OCI-LY1 (cell line): ENCODE results near the gene PCDHGA1.

Experiments used
- H2AFZ ChIP-seq: fragments of 200-600 bp; sonication (generic), shearing (Covaris generic); 2 replicates; pipeline ENCODE4 v1.6.0; 2014; ENCODE audit warnings: antibody characterized with exemption, mild to moderate bottlenecking, low read length
- H3F3A ChIP-seq: fragments of 200-600 bp; sonication (generic), shearing (Covaris generic); 2 replicates; pipeline ENCODE4 v1.6.0; 2014; ENCODE audit warnings: mild to moderate bottlenecking, antibody characterized with exemption, low read length, moderate library complexity; ENCODE audit not compliant: insufficient read depth
- H3K27ac ChIP-seq: fragments of 200-600 bp; sonication (generic); 2 replicates; pipeline ENCODE4 v1.5.1; 2014; ENCODE audit warnings: low read length, mixed run types, mild to moderate bottlenecking, low read depth; ENCODE audit not compliant: poor library complexity, severe bottlenecking
- H3K27me3 ChIP-seq: fragments of 200-600 bp; sonication (generic); 2 replicates; pipeline ENCODE4 v1.6.0; 2014; ENCODE audit warnings: antibody characterized with exemption, mild to moderate bottlenecking, low read length, moderate library complexity; ENCODE audit not compliant: insufficient read depth
- H3K36me3 ChIP-seq: fragments of 200-600 bp; sonication (generic); 2 replicates; pipeline ENCODE4 v1.6.1; 2014; ENCODE audit warnings: mild to moderate bottlenecking, antibody characterized with exemption, low read length, moderate library complexity, mixed read lengths; ENCODE audit not compliant: insufficient read depth
- H3K4me1 ChIP-seq: fragments of 200-600 bp; sonication (generic); 2 replicates; pipeline ENCODE4 v1.5.1; 2014; ENCODE audit warnings: mild to moderate bottlenecking, low read length, moderate library complexity; ENCODE audit not compliant: insufficient read depth, severe bottlenecking
- H3K4me2 ChIP-seq: fragments of 200-600 bp; sonication (generic), shearing (Covaris generic); 2 replicates; pipeline ENCODE4 v1.6.1; 2014; ENCODE audit warnings: low read length
- H3K4me3 ChIP-seq: fragments of 200-600 bp; sonication (generic); 2 replicates; pipeline ENCODE4 v1.5.1; 2014; ENCODE audit warnings: low read length, low read depth, mild to moderate bottlenecking, mixed read lengths; ENCODE audit not compliant: poor library complexity, severe bottlenecking
- H3K79me2 ChIP-seq: fragments of 200-600 bp; shearing (Covaris generic); 2 replicates; pipeline ENCODE4 v1.6.1; 2016; ENCODE audit warnings: mixed run types, low read length, mixed read lengths; ENCODE audit not compliant: insufficient read depth
- H3K9ac ChIP-seq: fragments of 200-600 bp; sonication (generic), shearing (Covaris generic); 2 replicates; pipeline ENCODE4 v1.6.1; 2014; ENCODE audit warnings: mild to moderate bottlenecking, low read length, mixed read lengths
- H3K9me2 ChIP-seq: fragments of 200-600 bp; sonication (generic), shearing (Covaris generic); 2 replicates; pipeline ENCODE4 v1.6.1; 2014; ENCODE audit warnings: low read depth, mild to moderate bottlenecking, low read length, mixed read lengths
- H3K9me3 ChIP-seq: fragments of 200-600 bp; shearing (Covaris generic); 2 replicates; pipeline ENCODE4 v1.6.1; 2014; ENCODE audit warnings: low read length, mixed read lengths
- H4K20me1 ChIP-seq: fragments of 200-600 bp; sonication (generic), shearing (Covaris generic); 2 replicates; pipeline ENCODE4 v1.6.0; 2016; ENCODE audit warnings: mild to moderate bottlenecking, low read length; ENCODE audit not compliant: insufficient read depth
- EZH2 ChIP-seq: fragments of 200-600 bp; sonication (generic), shearing (Covaris generic); IDR thresholded peaks from 2 replicates; pipeline ENCODE4 v1.8.0; 2017; ENCODE audit warnings: borderline replicate concordance, mixed run types, mild to moderate bottlenecking, antibody characterized with exemption, low read length, moderate library complexity, mixed read lengths
- TF ChIP-seq, protein P1 (sequence below): fragments of 200-600 bp; sonication (generic), shearing (Covaris generic); IDR thresholded peaks from 2 replicates; pipeline ENCODE4 v1.5.1; 2017; ENCODE audit warnings: mild to moderate bottlenecking, antibody characterized with exemption, low read length, moderate library complexity, mixed read lengths

Gene PCDHGA1

DNA sequence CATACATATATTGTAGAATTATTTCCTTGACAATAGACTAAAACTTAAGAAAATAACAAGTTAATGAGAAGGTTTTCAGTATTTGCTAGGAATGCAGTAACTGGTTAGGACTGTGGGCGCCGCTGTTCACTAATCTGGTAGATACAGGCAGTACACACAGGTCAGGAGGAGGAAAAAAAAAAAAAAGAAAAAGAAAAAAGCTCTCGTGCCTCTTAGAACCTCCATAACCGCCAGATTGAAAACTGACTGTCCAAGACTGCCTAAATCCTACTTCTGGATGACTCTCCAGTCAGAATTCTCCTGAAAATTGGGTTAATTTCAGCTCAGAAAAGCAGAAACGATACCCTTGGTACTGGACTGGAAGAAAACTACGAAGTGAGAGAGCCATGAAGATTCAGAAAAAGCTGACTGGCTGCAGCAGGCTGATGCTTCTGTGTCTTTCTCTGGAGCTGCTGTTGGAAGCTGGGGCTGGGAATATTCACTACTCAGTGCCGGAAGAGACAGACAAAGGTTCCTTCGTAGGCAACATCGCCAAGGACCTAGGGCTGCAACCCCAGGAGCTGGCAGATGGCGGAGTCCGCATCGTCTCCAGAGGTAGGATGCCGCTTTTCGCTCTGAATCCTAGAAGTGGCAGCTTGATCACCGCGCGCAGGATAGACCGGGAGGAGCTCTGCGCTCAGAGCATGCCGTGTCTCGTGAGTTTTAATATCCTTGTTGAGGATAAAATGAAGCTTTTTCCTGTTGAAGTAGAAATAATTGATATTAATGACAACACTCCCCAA is at the start of gene PCDHGA1:
Gene PCDHGA1 (plus strand): TSS at position 216 of the 782 bp plus-strand sequence.
- no peaks in the 10 kb centered on the region for H3F3A ChIP-seq
- H3K79me2 ChIP-seq: no peaks in the 10 kb centered on the region
- no peak within 1 kb of the TSS for H2AFZ ChIP-seq
- H3K27me3 ChIP-seq: no peaks in the 10 kb centered on the region
- H3K27ac ChIP-seq: no peak within 1 kb of the TSS
- H3K4me3 ChIP-seq: no peak within 1 kb of the TSS
- H3K4me1 ChIP-seq: peaks cover 15% of the 10 kb centered on the region
- no peak within 1 kb of the TSS for H3K4me2 ChIP-seq
- H4K20me1 ChIP-seq: no peaks in the 10 kb centered on the region
- H3K9me3 ChIP-seq: peaks cover 14% of the 10 kb centered on the region
- TF ChIP-seq, protein P1, sequence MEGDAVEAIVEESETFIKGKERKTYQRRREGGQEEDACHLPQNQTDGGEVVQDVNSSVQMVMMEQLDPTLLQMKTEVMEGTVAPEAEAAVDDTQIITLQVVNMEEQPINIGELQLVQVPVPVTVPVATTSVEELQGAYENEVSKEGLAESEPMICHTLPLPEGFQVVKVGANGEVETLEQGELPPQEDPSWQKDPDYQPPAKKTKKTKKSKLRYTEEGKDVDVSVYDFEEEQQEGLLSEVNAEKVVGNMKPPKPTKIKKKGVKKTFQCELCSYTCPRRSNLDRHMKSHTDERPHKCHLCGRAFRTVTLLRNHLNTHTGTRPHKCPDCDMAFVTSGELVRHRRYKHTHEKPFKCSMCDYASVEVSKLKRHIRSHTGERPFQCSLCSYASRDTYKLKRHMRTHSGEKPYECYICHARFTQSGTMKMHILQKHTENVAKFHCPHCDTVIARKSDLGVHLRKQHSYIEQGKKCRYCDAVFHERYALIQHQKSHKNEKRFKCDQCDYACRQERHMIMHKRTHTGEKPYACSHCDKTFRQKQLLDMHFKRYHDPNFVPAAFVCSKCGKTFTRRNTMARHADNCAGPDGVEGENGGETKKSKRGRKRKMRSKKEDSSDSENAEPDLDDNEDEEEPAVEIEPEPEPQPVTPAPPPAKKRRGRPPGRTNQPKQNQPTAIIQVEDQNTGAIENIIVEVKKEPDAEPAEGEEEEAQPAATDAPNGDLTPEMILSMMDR: peak; percentile 47; the same call in 1 of the 2 replicates
- TF ChIP-seq EZH2: no peak
- no peak within 1 kb of the TSS for H3K9ac ChIP-seq
- H3K36me3 ChIP-seq: no peaks in the 10 kb centered on the region
- no peaks in the 10 kb centered on the region for H3K9me2 ChIP-seq

DNA sequence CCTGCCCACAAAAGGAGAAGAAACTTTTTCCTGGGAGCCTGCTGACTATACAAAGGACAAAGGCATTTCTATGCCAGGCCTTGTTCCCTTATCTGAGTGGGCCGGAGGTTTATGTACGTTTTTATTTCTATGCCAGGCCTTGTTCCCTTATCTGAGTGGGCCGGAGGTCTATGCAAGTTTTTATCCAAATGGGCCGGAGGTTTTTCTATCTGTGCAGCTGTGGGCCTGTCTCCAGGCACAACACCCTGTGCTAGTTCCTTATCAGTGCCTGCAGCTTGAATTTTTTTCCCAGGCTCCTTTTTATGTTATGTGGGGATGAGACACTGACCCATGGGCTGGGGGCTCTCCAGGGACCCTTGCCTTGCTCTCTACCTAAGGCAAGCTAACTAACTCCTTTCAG is 31.9 kb upstream of the PCDHGA1 start:
- Histone ChIP-seq H3F3A (no peaks in the 10 kb centered on the region), H3K9ac (no peak overlapping the region), H3K4me1 (no peaks in the 10 kb centered on the region), H3K4me3 (no peak overlapping the region), H3K36me3 (no peaks in the 10 kb centered on the region), H2AFZ (no peak overlapping the region), H3K4me2 (no peak overlapping the region), H3K27ac (no peak overlapping the region), H3K27me3 (no peaks in the 10 kb centered on the region), H3K9me2 (no peaks in the 10 kb centered on the region), H3K79me2 (no peaks in the 10 kb centered on the region), H3K9me3 (peaks cover 2% of the 10 kb centered on the region; the same call in 1 of the 2 replicates), H4K20me1 (no peaks in the 10 kb centered on the region)
- TF ChIP-seq, protein P1: no peak
- no peak for TF ChIP-seq EZH2

DNA sequence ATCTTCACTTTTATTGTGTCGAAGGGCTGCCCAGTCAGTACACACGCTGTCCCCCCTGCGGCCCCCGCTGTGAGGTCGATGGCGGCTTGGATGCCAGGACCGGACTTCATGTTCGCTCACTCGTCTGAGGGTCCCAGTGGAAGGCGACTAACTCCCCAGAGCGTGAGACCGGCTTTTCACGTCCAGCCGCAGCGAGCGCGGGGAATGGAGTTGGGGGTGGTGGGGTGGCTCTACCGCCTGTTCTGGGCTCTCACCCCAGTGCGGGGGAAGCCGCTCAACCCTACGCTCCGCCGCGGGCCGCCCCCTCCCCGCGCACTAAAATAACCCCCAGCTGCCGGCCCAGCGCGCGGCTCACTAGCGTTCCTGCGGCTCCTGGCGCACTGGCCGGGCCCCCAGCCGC is 26.6 kb upstream of the PCDHGA1 start, which contains the start of gene SLC25A2:
Gene SLC25A2 (minus strand): TSS at position 294 of the 400 bp plus-strand sequence. CDS start 184 bp downstream, at position 110.
- Histone ChIP-seq H3K9me3 (peaks cover 18% of the 10 kb centered on the region; the same call in 1 of the 2 replicates), H2AFZ (no peak within 1 kb of the TSS), H3K4me1 (no peaks in the 10 kb centered on the region), H3K27me3 (no peaks in the 10 kb centered on the region), H3F3A (no peaks in the 10 kb centered on the region), H4K20me1 (no peaks in the 10 kb centered on the region), H3K4me3 (no peak within 1 kb of the TSS), H3K9me2 (no peaks in the 10 kb centered on the region), H3K36me3 (no peaks in the 10 kb centered on the region), H3K9ac (no peak within 1 kb of the TSS), H3K27ac (no peak within 1 kb of the TSS), H3K4me2 (no peak within 1 kb of the TSS), H3K79me2 (no peaks in the 10 kb centered on the region)
- TF ChIP-seq, protein P1: no peak
- TF ChIP-seq EZH2: no peak
